HG03097 (cell line): ENCODE measurements around the gene ENTPD3.
"Not testable (repeated sequence)": the region's sequence is repeated elsewhere in the genome, so short reads cannot be mapped to it uniquely, and the experiment has no call there.

ENCODE experiments used
- ATAC-seq: cut with Tn5 transposase; IDR thresholded peaks from one replicate; pipeline ENCODE4 v1.9.1; 2021; ENCODE audit not compliant: unreplicated experiment, low FRiP score

The ENTPD3 gene

DNA sequence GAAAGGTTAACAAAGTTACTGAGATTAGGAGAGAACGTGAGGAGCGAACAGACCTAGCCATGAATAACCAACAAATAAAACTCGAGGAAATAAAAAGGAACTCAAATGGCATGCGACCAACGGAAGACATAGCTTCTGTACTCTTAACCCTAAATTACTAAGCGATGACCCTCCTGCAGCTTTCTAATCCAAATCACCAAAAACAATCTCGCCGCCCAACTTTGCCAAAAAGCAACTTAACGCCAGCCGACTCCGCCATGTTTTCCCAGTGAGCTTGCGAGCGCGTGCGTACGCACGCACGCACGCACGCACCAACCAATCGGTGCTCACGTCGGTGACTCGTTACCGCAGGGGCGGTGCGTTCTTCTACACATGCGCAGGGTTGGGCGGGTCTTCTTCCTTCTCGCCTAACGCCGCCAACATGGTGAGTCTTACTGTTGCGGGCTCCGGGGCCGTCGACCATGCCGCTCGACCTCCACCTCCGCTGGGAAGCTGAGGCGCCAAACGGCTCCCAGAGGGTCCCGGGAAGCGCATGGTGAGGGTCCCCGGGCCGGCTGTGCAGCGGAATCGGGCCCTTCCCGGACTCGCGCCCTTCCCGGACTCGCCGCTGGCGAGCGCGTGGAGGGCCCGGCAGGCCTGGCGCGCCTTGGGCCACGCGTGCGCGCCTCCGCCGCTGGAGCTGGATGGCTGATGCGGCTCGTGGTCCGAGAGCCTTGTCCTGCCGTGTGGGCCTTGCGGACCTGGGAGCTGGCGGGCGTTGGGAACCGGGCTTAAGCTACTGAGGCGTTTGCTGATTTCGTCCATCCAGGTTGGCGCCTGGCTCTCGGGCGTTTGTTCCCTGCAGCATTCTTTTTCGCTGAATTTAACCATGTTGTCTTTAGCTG lies 70.2 kb downstream of the ENTPD3 start, which contains the start of gene RPL14:
Gene RPL14, plus strand, starts transcription at position 400 of the 884 bp plus-strand sequence. Its CDS starts 133 bp downstream, at position 533.
- ATAC-seq: peak; percentile 60

GRCh38 chr3:40458473-40458872 lies 71.5 kb downstream of the ENTPD3 start:
- ATAC-seq: no peak

GRCh38 chr3:40460481-40460880 lies 73.5 kb downstream of the ENTPD3 start:
- not testable (repeated sequence) for ATAC-seq

- no peak for ATAC-seq
Observed at GRCh38 chr3:40461161-40461560, 74.2 kb downstream of the ENTPD3 start.

DNA sequence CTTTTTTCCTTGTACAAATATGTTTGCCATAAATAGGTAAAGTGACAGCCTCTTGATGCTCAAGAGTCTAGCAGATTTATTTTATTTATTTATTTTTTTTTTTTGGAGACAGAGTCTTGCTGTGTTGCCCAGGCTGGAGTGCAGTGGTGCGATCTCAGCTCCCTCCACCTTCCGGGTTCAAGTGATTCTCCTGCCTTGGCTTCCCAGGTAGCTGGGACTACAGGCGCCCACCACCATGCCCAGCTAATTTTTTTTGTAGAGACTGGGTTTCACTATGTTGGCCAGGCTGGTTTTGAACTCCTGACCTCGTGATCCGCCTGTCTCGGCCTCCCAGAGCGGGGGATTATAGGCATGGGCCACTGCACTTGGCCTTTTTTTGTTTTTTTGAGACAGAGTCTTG lies 75.9 kb downstream of the ENTPD3 start:
- not testable (repeated sequence) for ATAC-seq

DNA sequence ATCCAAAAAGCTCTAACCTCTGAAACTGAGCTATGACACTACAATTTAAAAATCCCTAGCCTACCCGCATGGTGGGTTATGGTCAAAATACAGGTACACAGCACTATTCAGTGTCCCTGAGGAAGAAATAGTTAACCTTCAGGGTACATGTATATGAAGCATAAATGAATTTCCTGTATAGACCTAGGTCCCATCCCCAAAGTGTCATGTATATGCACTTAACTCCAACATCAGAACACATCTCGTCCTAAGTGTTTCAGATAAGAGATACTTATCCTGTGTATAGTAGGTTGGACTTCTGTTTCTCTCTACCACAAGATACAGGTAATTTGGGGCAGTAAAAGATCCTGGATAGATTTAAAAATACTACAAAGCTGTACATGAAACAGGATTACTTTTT lies 76.6 kb downstream of the ENTPD3 start:
- ATAC-seq: no peak

DNA sequence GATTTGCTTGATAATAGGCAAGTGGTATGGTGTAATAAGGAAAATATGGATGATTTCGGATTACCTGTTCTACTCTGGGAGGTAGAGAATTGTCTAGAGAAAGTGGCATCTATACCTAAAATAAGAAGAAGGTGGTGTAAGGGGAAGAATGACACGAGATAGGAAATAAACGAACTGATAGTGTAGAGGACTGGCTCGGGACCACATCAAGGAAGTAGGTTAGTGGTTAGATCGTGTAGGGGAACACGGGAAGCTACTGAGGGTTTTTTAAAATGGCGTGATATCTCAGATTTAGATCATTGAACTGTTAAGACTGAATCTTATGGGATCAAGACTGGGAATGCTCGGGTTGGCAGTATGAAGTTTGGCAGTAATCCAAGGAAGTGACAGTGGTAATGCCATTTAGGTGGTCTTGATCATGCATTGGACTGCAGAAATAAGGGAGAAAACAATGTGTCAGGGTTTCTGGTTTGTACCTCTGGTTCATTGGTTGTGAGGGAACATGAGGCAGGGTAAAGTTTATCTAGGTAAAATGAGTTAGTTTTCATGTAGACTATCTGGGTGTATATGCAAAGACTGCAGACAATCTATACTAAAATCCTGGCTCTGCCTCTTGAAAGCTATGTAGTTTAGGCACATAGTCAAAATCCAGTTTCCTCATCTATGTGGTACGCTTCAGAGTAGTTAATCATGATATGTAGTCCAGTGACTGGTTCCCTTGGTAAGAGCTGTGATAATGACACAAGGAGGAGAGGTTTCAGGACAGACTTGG lies 77.5 kb downstream of the ENTPD3 start:
- ATAC-seq: no peak

DNA sequence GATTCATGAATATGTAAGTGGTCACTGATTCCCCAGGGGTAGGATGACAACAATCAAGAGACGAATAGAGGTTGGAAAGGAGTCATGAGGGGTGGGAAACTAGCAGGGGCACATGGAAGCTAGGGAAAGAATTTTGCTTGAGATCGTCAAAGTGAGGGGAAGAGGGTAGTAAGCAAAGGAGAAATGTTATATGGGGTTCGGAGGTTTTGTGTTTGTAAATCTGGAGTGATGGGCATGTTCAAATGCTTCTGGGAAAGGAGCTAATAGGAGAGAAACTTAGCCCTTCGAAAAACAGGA lies 78.1 kb downstream of the ENTPD3 start:
- ATAC-seq: no peak

DNA sequence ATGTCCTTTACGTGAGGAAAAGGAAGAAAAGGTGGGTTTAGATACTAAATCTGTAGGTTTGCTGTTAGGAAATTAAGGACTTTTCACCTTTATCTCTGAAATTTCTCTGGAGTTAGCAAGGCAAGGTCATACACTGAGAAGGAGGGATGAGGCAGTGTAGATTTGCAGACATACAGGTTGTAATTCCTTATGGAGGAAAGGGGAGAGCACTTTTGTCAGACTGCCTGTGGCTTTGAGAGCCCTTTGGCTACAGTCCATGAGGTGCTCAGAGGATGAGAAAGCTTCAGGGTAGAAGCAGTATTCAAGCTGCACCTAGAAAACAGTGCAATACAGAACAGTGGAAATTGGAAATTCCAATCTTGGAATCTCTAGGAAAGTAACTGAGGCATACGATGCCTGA lies 78.5 kb downstream of the ENTPD3 start:
- no peak for ATAC-seq

GRCh38 chr3:40468018-40468417 lies 81.0 kb downstream of the ENTPD3 start:
- ATAC-seq: no peak

GRCh38 chr3:40470701-40471100 lies 83.7 kb downstream of the ENTPD3 start:
- no peak for ATAC-seq

DNA sequence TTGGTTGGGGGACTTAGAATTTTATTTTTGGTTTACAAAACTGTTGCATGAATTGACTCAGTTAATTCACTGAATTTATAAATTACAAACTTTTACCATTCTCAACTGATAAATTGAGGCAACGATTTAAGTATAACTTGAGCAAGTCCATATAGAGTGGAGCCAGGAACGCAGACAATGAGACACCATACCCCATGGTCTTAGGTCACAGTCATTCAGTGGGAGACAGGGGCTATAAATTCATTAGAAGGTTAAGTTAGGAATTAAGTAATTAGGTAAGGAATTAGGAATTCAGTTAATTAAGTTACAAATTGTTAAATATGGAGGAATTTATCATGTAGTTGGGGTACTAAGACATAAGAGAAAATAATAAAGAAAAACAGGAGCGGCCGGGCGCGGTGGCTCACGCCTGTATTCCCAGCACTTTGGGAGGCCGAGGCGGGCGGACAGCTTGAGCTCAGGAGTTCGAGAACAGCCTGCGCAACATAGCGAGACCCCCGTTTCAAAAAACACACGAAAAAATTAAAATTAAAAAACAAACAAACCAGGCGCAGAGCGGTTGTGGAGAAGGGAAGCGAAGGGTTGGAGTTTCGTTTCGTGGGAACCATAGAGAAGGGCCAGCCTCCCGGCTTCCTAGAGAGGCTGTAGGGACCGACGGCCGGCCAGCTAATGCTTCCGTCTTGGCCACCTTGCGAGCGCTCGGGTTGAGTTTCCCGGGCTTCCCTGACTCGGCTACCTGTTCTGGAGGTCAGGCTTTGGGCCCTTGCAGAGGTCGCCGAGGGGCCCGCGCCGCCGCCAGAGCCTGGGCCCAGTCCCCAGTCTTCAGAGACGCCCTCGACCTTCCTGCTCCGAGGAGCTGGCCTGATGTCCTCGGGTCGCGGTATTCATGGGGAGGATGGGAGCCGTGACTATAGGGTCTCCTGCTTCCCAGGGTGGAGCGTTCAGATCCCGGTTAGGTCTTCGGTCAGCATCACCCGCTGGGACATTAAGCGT lies 89.8 kb downstream of the ENTPD3 start, which contains the start of gene ZNF619:
Gene ZNF619, plus strand, starts transcription at position 645 of the 993 bp plus-strand sequence. CDS start 858 bp downstream, outside the sequence.
- ATAC-seq: no peak

DNA sequence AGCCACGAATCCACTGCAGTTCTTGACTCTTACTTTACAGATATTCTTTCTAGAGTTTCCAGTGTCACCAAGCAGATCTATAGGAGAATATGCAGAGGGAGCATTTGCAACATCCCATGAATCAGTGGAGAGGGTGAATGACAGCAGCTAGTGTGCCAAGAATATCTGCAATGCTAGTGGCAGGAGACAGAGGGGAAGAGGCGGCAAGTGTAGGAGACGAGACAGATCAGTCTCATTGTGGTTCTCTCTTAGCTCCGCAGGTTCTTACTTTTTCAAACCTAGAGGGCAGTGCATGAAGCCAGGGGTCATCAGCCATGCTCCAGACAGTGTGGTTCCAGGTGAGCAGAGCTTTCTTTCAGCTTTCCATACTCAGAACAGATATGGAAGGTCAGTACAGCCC lies 90.7 kb downstream of the ENTPD3 start:
- no peak for ATAC-seq
